NCI-H1694 (cell line): ENCODE results near the gene BCAP31.
"Not testable (repeated sequence)": the region's sequence is repeated elsewhere in the genome, so short reads cannot be mapped to it uniquely, and the experiment has no call there.

ENCODE experiments used
- DNase-seq: peaks from one replicate; lab custom pipeline; 2025; lab: John Stamatoyannopoulos, UW

BCAP31 gene

GRCh38 chrX:153694687-153695270 lies 29.4 kb downstream of the BCAP31 start:
- DNase-seq: no peak

- not testable (repeated sequence) for DNase-seq
Measured at GRCh38 chrX:153694256-153694655, 29.9 kb downstream of the BCAP31 start.

- DNase-seq: no peak
Measured at GRCh38 chrX:153693216-153694086, 30.7 kb downstream of the BCAP31 start.

GRCh38 chrX:153692611-153693156 lies 31.5 kb downstream of the BCAP31 start:
- no peak for DNase-seq

- DNase-seq: no peak
Measured at GRCh38 chrX:153692003-153692402, 32.2 kb downstream of the BCAP31 start.

- DNase-seq: not testable (repeated sequence)
Measured at GRCh38 chrX:153691032-153691827, 33.0 kb downstream of the BCAP31 start.

- no peak for DNase-seq
Measured at GRCh38 chrX:153690466-153690865, 33.7 kb downstream of the BCAP31 start.

- no peak for DNase-seq
Measured at GRCh38 chrX:153689654-153690465, 34.3 kb downstream of the BCAP31 start.

- no peak for DNase-seq
Measured at GRCh38 chrX:153688911-153689590, 35.1 kb downstream of the BCAP31 start.

- no peak for DNase-seq
Measured at GRCh38 chrX:153688506-153688905, 35.7 kb downstream of the BCAP31 start.

GRCh38 chrX:153688071-153688470 lies 36.1 kb downstream of the BCAP31 start:
- DNase-seq: no peak

- DNase-seq: no peak
Measured at GRCh38 chrX:153687121-153688039, 36.8 kb downstream of the BCAP31 start, which contains the start of gene SLC6A8. Gene SLC6A8 (plus strand): TSS chrX:153687926. CDS start chrX:153688575, 649 bp downstream.

GRCh38 chrX:153686711-153687110 lies 37.5 kb downstream of the BCAP31 start:
- no peak for DNase-seq

- no peak for DNase-seq
Measured at GRCh38 chrX:153685751-153686696, 38.2 kb downstream of the BCAP31 start.

- no peak for DNase-seq
Measured at GRCh38 chrX:153685156-153685536, 39.0 kb downstream of the BCAP31 start.

- no peak for DNase-seq
Measured at GRCh38 chrX:153684467-153685155, 39.6 kb downstream of the BCAP31 start.

- DNase-seq: not testable (repeated sequence)
Measured at GRCh38 chrX:153683486-153683885, 40.7 kb downstream of the BCAP31 start.

GRCh38 chrX:153681175-153681574 lies 43.0 kb downstream of the BCAP31 start:
- DNase-seq: no peak
